Stomach (tissue), 9 donors: ENCODE results near the gene RAB5B. TPM values are rescaled to one million over a fixed set of nuclear protein-coding genes. Genes with fewer than 3 reads are reported as not detected.
"Not testable (repeated sequence)": the region's sequence is repeated elsewhere in the genome, so short reads cannot be mapped to it uniquely, and the experiment has no call there.

ENCODE experiments used
- DNase-seq, 2 donors: peaks; one replicate each; pipeline versions ENCODE4 v3.0.0 to v3.0.0-alpha.2; 2013 to 2019
- H3K27ac ChIP-seq, 5 donors: fragments of 200-600 bp in 4 of 5; sonication (generic) in 4 of 5; one replicate each; pipeline ENCODE4 v1.5.1; 2013 to 2019; ENCODE audit warnings: mild to moderate bottlenecking in 1 of 5, moderate library complexity in 1 of 5
- H3K27me3 ChIP-seq, 3 donors: fragments of 200-600 bp; sonication (generic); one replicate each; pipeline ENCODE4 v1.5.1; 2017 to 2019; ENCODE audit warnings: mixed run types in 1 of 3
- H3K36me3 ChIP-seq, 4 donors: fragments of 200-600 bp; sonication (generic); 1 replicate in 3 of 4; 2 replicates in 1 of 4; pipeline ENCODE4 v1.5.1; 2016 to 2019
- H3K4me1 ChIP-seq, 4 donors: fragments of 200-600 bp; sonication (generic); one replicate each; pipeline ENCODE4 v1.5.1; 2016 to 2019
- H3K4me3 ChIP-seq, 4 donors: fragments of 200-600 bp; sonication (generic) in 3 of 4; one replicate each; pipeline ENCODE4 v1.5.1; 2016 to 2019; ENCODE audit warnings: mild to moderate bottlenecking in 1 of 4
- H3K9me3 ChIP-seq, 4 donors: fragments of 200-600 bp; sonication (generic); one replicate each; pipeline ENCODE4 v1.5.1; 2016 to 2019
- EP300 ChIP-seq: sonication (generic); formaldehyde crosslinking; IDR thresholded peaks from one replicate; pipeline ENCODE4 v1.6.1; 2017; ENCODE audit warnings: antibody characterized with exemption
- POLR2A ChIP-seq, 4 donors: fragments of 450-650 bp; IDR thresholded peaks; one replicate each; pipeline ENCODE4 v1.6.1; 2016; ENCODE audit warnings: antibody characterized with exemption in 4 of 4, control low read depth in 2 of 4, mild to moderate bottlenecking in 1 of 4, moderate library complexity in 1 of 4
- POLR2AphosphoS5 ChIP-seq, 3 donors: sonication (generic); formaldehyde crosslinking; IDR thresholded peaks; one replicate each; pipeline ENCODE4 v1.6.1; 2016; ENCODE audit warnings: antibody characterized with exemption in 3 of 3
- WGBS, 5 donors: extraction: QIAGEN DNeasy Blood & Tissue Kit in 3 of 5; methylation state at CpG; one replicate each; pipeline versions ENCODE4 v1.1.5 to v1.1.7; 2013 to 2018; 5-methylcytosine and 5-hydroxymethylcytosine counted together
- intact Hi-C: fragments of 100-400 bp; cut with DNase I; formaldehyde crosslinking; loops from one replicate; pipeline ENCODE4 v1.15.1; 2023; ENCODE audit warnings: low total_unique reads
- polyA plus RNA-seq, 3 donors: library from polyadenylated mRNA; stranded (reverse); fragments of 200-250 nt; gene quantifications; one replicate each; pipeline ENCODE4 v1.2.3, GENCODE V29; 2013
- total RNA-seq, 5 donors: library from RNA; depleted of rRNA; stranded (reverse); fragments of >200 nt; gene quantifications; one replicate each; pipeline versions ENCODE4 v1.1.0 to v1.2.3, GENCODE V29; 2014 to 2016
- TF ChIP-seq, protein P1 (sequence below), 7 experiments: fragments of 450-650 bp in 4 of 7; fragments of 200-600 bp in 3 of 7; sonication (generic) in 3 of 7; IDR thresholded peaks; one replicate each; pipeline ENCODE4 v1.5.1; 2016 to 2019; ENCODE audit warnings: antibody characterized with exemption in 7 of 7, control low read depth in 2 of 7, mild to moderate bottlenecking in 1 of 7
- donor health status: healthy with polysubstance abuse.
- donor health status: Bipolar disorder and iron deficiency.
- donor health status: healthy.

RAB5B gene
- total and polyA plus RNA-seq, 8 donors: 17.1 to 100 (median 74.3) TPM

DNA sequence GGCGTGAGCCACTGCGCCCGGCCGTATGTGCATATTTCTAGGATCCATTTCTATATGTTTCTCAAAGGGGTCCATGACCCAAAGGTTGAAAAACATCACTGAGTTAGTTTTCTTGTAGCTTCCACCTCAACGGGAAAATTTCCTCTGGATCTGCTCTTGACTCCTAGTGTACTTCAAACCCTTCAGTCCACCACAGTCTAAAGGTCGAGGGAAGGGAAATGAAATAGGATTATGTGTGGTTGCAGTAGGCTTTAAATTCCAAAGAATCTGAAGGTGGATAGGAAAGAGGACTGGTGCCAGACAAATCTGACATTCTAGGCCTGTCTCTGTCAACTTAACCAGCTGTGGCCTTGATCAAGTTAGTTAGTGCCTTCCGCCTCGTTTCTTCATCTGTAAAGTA lies 21.5 kb downstream of the RAB5B start:
- no peak for DNase-seq
- TF ChIP-seq POLR2A (IDR thresholded peaks at IDR 0.05) (no peak), EP300 (no peak), POLR2AphosphoS5 (IDR thresholded peaks at IDR 0.05) (no peak)
- TF ChIP-seq, protein P1, sequence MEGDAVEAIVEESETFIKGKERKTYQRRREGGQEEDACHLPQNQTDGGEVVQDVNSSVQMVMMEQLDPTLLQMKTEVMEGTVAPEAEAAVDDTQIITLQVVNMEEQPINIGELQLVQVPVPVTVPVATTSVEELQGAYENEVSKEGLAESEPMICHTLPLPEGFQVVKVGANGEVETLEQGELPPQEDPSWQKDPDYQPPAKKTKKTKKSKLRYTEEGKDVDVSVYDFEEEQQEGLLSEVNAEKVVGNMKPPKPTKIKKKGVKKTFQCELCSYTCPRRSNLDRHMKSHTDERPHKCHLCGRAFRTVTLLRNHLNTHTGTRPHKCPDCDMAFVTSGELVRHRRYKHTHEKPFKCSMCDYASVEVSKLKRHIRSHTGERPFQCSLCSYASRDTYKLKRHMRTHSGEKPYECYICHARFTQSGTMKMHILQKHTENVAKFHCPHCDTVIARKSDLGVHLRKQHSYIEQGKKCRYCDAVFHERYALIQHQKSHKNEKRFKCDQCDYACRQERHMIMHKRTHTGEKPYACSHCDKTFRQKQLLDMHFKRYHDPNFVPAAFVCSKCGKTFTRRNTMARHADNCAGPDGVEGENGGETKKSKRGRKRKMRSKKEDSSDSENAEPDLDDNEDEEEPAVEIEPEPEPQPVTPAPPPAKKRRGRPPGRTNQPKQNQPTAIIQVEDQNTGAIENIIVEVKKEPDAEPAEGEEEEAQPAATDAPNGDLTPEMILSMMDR (IDR thresholded peaks at IDR 0.05): no peak
- Histone ChIP-seq H3K4me1 (peaks cover 7 to 37% (median 27%) of the 10 kb centered on the region in 4 donors), H3K36me3 (peaks cover 41 to 63% (median 55%) of the 10 kb centered on the region in 4 donors), H3K27ac (peak overlapping the region in 3 of 5 donors; percentile 82 to 88 (median 86)), H3K27me3 (no peaks in the 10 kb centered on the region), H3K4me3 (no peak overlapping the region), H3K9me3 (no peaks in the 10 kb centered on the region)
- intact Hi-C loops: no loop called here
- WGBS, 5 donors: 73 to 81% (median 80%) methylated on average over 8 of the region's 8 CpGs

DNA sequence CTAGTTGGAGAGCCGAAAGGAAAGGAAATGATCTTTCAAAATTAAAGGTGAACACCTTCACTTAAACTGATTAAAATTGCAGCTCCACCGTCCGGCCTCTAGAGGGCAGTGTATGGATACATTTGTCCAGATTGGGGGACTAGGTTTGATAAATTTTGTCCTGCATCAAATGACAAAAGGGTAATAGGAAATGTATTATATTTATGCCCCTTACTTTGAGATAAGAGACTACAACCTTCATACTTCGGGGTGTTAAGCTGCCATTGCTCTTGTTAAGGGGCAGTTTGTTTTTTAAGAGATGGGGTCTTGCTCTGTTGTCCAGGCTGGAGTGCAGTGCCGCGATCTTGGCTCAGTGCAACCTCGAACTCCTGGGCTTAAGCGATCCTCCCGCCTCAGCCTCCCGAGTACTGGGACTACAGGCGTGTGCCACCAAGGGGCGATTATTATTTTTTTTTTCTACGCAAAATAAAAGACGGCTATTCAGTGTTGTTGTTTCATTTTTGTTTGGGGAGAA lies 22.4 kb downstream of the RAB5B start:
- H3K4me1 ChIP-seq: peaks cover 7 to 41% (median 32%) of the 10 kb centered on the region in 4 donors
- WGBS, 5 donors: 22 to 32% (median 26%) methylated on average over 14 of the region's 14 CpGs
- no peaks in the 10 kb centered on the region for H3K9me3 ChIP-seq
- H3K4me3 ChIP-seq: peak overlapping the region; percentile 59 to 68 (median 63)
- peaks cover 32 to 56% (median 49%) of the 10 kb centered on the region in 4 donors for H3K36me3 ChIP-seq
- peak in 1 of 3 donors; percentile 23 for TF ChIP-seq POLR2AphosphoS5 (IDR thresholded peaks at IDR 0.05)
- TF ChIP-seq EP300: no peak
- TF ChIP-seq, protein P1 (IDR thresholded peaks at IDR 0.05): peak in 5 of 7 experiments; percentile 68 to 89 (median 84)
- no peak for TF ChIP-seq POLR2A (IDR thresholded peaks at IDR 0.05)
- intact Hi-C loops: no loop called here
- DNase-seq: peak; percentile 67 to 89
- peak overlapping the region; percentile 72 to 88 (median 86) for H3K27ac ChIP-seq
- H3K27me3 ChIP-seq: no peaks in the 10 kb centered on the region

DNA sequence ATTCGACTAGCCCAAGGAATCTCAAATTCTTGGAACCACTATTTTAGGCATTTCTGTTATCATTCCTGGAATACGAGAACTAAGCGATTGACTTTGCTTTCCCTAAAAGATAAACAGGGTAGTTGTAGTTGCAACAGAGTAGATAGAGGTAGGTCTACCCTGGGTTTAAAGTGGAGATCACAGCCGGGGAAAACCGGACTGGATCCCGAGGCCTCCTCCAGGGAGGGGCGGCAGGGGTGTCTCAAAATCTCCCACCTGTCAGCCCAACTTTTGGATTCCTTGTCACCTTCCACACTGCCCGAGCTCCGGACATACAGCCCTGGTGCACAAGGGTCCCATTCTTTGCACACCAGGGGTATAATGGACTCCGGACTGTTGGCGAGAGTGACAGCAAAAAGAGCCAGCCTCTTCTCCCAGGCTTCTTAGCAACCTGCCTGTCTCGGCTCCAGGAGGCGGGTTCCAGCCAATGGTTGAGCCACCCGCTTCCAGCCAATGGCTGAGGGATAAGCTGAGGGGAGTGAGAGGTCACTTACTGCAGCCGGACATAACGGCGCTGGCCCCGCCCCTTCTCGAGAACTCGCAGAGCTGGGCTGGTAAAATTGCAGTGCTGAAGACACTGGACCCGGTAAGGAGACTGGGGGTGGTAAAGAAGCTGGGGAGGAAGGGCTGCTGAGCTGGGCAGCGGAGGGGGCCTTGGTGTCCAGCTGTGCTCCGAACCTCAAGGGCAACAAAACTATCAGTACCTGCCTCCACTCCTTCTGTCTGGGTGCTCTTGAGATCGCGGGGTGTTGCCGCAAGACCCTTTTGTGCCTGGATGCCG lies 23.0 kb downstream of the RAB5B start, which contains the start of gene SUOX:
SUOX (plus strand) TSS at position 562 of the 820 bp plus-strand sequence. CDS start 4,946 bp downstream, outside the sequence.
- TF ChIP-seq EP300 (no peak), POLR2AphosphoS5 (IDR thresholded peaks at IDR 0.05) (peak; percentile 24 to 90 (median 77))
- 1 to 6% (median 2%) methylated on average over 23 to 27 of the region's 27 CpGs for WGBS, 5 donors
- Histone ChIP-seq H3K9me3 (no peaks in the 10 kb centered on the region), H3K4me3 (peak within 1 kb of the TSS; percentile 59 to 68 (median 63)), H3K27ac (peak within 1 kb of the TSS; percentile 82 to 88 (median 86)), H3K4me1 (peaks cover 7 to 46% (median 38%) of the 10 kb centered on the region in 4 donors), H3K36me3 (peaks cover 26 to 54% (median 44%) of the 10 kb centered on the region in 4 donors), H3K27me3 (no peaks in the 10 kb centered on the region)
- peak; percentile 97 to 99 for DNase-seq
- intact Hi-C loops: no loop called here

DNA sequence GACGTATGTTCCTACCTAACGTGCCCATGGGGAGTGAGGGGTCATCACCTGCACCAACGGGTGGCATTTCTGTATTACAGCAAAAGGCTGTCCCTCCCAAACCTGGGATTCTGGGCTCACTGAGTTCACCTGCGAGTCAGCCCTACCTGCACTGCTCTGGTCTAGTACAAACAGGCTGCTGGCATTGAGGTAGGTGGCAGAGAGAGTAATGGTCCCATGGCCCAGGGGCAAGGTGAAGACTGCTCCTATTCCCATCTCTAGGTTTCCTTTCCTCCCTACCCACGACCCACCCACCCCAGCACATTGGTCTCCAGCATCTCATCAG lies 23.6 kb downstream of the RAB5B start:
- peak overlapping the region; percentile 79 to 88 (median 86) for H3K27ac ChIP-seq
- intact Hi-C loops: no loop called here

DNA sequence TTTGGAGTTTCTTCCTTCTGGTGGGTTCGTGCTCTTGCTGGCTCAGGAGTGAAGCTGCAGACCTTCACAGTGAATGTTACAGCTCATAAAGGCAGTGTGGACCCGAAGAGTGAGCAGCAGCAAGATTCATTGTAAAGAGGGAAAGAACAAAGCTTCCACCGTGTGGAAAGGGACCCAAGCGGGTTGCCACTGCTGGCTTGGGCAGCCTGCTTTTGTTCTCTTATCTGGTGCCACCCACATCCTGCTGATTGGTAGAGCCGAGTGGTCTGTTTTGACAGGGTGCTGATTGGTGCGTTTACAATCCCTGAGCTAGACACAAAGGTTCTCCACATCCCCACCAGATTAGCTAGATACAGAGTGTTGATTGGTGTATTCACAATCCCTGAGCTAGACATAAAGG lies 25.6 kb downstream of the RAB5B start:
- DNase-seq, H3K4me3 ChIP-seq, H3K27me3 ChIP-seq, H3K27ac ChIP-seq, intact Hi-C loops, H3K9me3 ChIP-seq: not testable (repeated sequence)
- 36 to 60% (median 46%) methylated on average over 5 to 6 of the region's 6 CpGs for WGBS, 5 donors
- Histone ChIP-seq H3K4me1 (peaks cover 7 to 47% (median 39%) of the 10 kb centered on the region in 4 donors), H3K36me3 (peaks cover 12 to 53% (median 44%) of the 10 kb centered on the region in 4 donors)

More for the DNA sequence above, 23.6 kb downstream of the RAB5B start:
- no peak for TF ChIP-seq POLR2AphosphoS5 (IDR thresholded peaks at IDR 0.05)
- no peak for TF ChIP-seq EP300
- TF ChIP-seq, protein P1 (IDR thresholded peaks at IDR 0.05): no peak
- TF ChIP-seq POLR2A (IDR thresholded peaks at IDR 0.05): no peak
- Histone ChIP-seq H3K27me3 (no peaks in the 10 kb centered on the region), H3K9me3 (no peaks in the 10 kb centered on the region), H3K36me3 (peaks cover 20 to 54% (median 44%) of the 10 kb centered on the region in 4 donors), H3K4me1 (peaks cover 7 to 47% (median 39%) of the 10 kb centered on the region in 4 donors), H3K4me3 (peak overlapping the region; percentile 59 to 68 (median 63))
- DNase-seq: no peak
- WGBS, 5 donors: 0 to 8% (median 4%) methylated on average over 2 to 5 of the region's 5 CpGs

DNA sequence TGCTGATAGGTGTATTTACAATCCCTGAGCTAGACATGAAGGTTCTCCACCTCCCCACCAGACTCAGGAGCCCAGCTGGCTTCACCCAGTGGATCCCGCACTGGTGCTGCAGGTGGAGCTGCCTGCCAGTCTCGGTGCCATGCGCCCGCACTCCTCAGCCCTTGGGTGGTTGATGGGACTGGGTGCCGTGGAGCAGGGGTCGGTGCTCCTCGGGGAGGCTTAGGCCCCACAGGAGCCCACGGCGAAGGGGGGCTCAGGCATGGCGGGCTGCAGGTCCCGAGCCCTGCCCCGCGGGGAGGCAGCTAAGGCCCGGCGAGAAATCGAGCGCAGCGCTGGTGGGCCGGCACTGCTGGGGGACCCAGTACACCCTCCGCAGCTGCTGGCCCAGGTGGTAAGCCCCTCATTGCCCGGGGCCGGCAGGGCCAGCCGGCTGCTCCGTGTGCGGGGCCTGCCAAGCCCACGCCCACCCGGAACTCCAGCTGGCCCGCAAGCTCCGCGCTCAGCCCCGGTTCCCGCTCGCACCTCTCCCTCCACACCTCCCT lies 26.2 kb downstream of the RAB5B start:
- not testable (repeated sequence) for DNase-seq, H3K27ac ChIP-seq, H3K4me3 ChIP-seq, H3K27me3 ChIP-seq, H3K9me3 ChIP-seq
- peaks cover 7 to 47% (median 39%) of the 10 kb centered on the region in 4 donors for H3K4me1 ChIP-seq
- WGBS, 5 donors: 96 to 98% (median 97%) methylated on average over 22 to 33 of the region's 33 CpGs; no CpG with 5 or more reads in 1 of the 5 donors
- intact Hi-C loops: loop anchor here (5.0 kb wide), 1 partner anchor 37 kb away; no protein-coding TSS in a partner anchor
- peaks cover 12 to 53% (median 41%) of the 10 kb centered on the region in 4 donors for H3K36me3 ChIP-seq
